Panc1 (cell line): ENCODE measurements around the gene UGT1A1. TPM values are rescaled to one million over a fixed set of nuclear protein-coding genes. Genes with fewer than 3 reads are reported as not detected.
"Not testable (repeated sequence)": the region's sequence is repeated elsewhere in the genome, so short reads cannot be mapped to it uniquely, and the experiment has no call there.

ENCODE experiments used
- ATAC-seq: fragments of 200-7000 bp; cut with Tn5 transposase; 2 replicates; pipeline ENCODE4 v1.9.1; 2020; ENCODE audit warnings: mild to moderate bottlenecking, moderate library complexity
- BruUV-seq: library from RNA; stranded (reverse); fragments of 400-500 nt; replicated peaks from 2 replicates; lab custom pipeline; 2021; lab: Mats Ljungman, UMichigan
- CTCF ChIA-PET: fragments of 300-600 bp; sonication (Branson Sonifier 250); formaldehyde crosslinking; loops from one replicate; lab custom pipeline; 2022; ENCODE audit warnings: antibody characterized with exemption; lab: Charles Lee
- POLR2A ChIA-PET: fragments of 300-600 bp; sonication (Branson Sonifier 250); formaldehyde crosslinking; loops from one replicate; lab custom pipeline; 2022; ENCODE audit warnings: antibody characterized with exemption; lab: Charles Lee
- DNase-seq: peaks from one replicate; pipeline ENCODE4 v3.0.0-alpha.2; 2010; ENCODE audit warnings: low read depth, low spot score
- H3K27ac ChIP-seq: 2 replicates; pipeline ENCODE4 v1.5.1; 2011; ENCODE audit warnings: mild to moderate bottlenecking, low read length, inconsistent platforms
- H3K27me3 ChIP-seq: fragments of 200-500 bp; sonication (Bioruptor generic); 2 replicates; pipeline ENCODE4 v1.6.0; 2014; ENCODE audit warnings: low read length, inconsistent platforms; ENCODE audit not compliant: control insufficient read depth, insufficient read depth
- H3K36me3 ChIP-seq: fragments of 200-500 bp; sonication (Bioruptor generic); 2 replicates; pipeline ENCODE4 v1.5.1; 2014; ENCODE audit warnings: inconsistent platforms, mild to moderate bottlenecking, low read length, moderate library complexity; ENCODE audit not compliant: control insufficient read depth, insufficient read depth
- H3K4me1 ChIP-seq: 2 replicates; pipeline ENCODE4 v1.5.1; 2011; ENCODE audit warnings: inconsistent platforms, mild to moderate bottlenecking, low read length, moderate library complexity; ENCODE audit not compliant: control insufficient read depth, insufficient read depth
- H3K4me3 ChIP-seq, 2 experiments: 2 replicates each; pipeline ENCODE4 v1.5.1; 2011 to 2012; ENCODE audit warnings: low read depth in 2 of 2, low read length in 2 of 2, mild to moderate bottlenecking in 2 of 2, inconsistent platforms in 1 of 2, moderate library complexity in 1 of 2
- H3K9me3 ChIP-seq: fragments of 200-500 bp; sonication (Bioruptor generic); 2 replicates; pipeline ENCODE4 v1.5.1; 2014; ENCODE audit warnings: low read depth, mild to moderate bottlenecking, inconsistent platforms, low read length, moderate library complexity; ENCODE audit not compliant: control insufficient read depth, insufficient read depth
- POLR2AphosphoS5 ChIP-seq: IDR thresholded peaks from 2 replicates; pipeline ENCODE4 v1.6.1; 2012; ENCODE audit warnings: mild to moderate bottlenecking, low read depth, low read length, moderate library complexity
- SIN3A ChIP-seq: IDR thresholded peaks from 2 replicates; pipeline ENCODE4 v1.6.1; 2012; ENCODE audit warnings: low read depth, mild to moderate bottlenecking, low read length, moderate library complexity, borderline replicate concordance; ENCODE audit not compliant: insufficient read depth
- TCF7L2 ChIP-seq: IDR thresholded peaks from 2 replicates; pipeline ENCODE4 v1.6.1; 2011; ENCODE audit warnings: mild to moderate bottlenecking, low read depth, low read length, inconsistent platforms
- in situ Hi-C: cut with HindIII; loops from 2 replicates; pipeline ENCODE4 v1.10.0; 2016; ENCODE audit warnings: low sequenced_read_pairs, low pct_unique_long_range_greater_than_20kb
- intact Hi-C: fragments of 100-400 bp; cut with micrococcal nuclease; formaldehyde crosslinking; loops from one replicate; pipeline ENCODE4 v1.10.0; 2022; ENCODE audit not compliant: unreplicated experiment
- total RNA-seq: library from RNA; stranded (reverse); gene quantifications from one replicate; pipeline ENCODE4 v1.2.1, GENCODE V29; 2021; ENCODE audit not compliant: unreplicated experiment
- TF ChIP-seq, protein P1 (sequence below), 2 experiments: IDR thresholded peaks; 2 replicates each; pipeline ENCODE4 v1.6.1; 2011 to 2012; ENCODE audit warnings: low read depth in 2 of 2, control low read depth in 1 of 2, low read length in 1 of 2, mild to moderate bottlenecking in 1 of 2, moderate library complexity in 1 of 2; ENCODE audit not compliant: insufficient read depth in 1 of 2
- TF ChIP-seq, protein P2 (sequence below): fragments of 450-650 bp; IDR thresholded peaks from 2 replicates; pipeline ENCODE4 v1.5.1; 2017; ENCODE audit warnings: mild to moderate bottlenecking

The UGT1A1 gene
- total RNA-seq, 1 experiment from 2014 or later, result not detected

DNA sequence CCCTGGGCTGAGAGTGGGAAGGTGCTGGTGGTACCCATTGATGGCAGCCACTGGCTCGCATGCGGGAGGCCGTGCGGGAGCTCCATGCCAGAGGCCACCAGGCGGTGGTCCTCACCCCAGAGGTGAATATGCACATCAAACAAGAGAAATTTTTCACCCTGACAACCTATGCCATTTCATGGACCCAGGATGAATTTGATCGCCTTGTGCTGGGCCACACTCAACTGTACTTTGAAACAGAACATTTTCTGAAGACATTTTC lies 12.9 kb upstream of the UGT1A1 start:
- ChIA-PET CTCF (no interaction called here), POLR2A (no interaction called here)
- TF ChIP-seq, protein P1, sequence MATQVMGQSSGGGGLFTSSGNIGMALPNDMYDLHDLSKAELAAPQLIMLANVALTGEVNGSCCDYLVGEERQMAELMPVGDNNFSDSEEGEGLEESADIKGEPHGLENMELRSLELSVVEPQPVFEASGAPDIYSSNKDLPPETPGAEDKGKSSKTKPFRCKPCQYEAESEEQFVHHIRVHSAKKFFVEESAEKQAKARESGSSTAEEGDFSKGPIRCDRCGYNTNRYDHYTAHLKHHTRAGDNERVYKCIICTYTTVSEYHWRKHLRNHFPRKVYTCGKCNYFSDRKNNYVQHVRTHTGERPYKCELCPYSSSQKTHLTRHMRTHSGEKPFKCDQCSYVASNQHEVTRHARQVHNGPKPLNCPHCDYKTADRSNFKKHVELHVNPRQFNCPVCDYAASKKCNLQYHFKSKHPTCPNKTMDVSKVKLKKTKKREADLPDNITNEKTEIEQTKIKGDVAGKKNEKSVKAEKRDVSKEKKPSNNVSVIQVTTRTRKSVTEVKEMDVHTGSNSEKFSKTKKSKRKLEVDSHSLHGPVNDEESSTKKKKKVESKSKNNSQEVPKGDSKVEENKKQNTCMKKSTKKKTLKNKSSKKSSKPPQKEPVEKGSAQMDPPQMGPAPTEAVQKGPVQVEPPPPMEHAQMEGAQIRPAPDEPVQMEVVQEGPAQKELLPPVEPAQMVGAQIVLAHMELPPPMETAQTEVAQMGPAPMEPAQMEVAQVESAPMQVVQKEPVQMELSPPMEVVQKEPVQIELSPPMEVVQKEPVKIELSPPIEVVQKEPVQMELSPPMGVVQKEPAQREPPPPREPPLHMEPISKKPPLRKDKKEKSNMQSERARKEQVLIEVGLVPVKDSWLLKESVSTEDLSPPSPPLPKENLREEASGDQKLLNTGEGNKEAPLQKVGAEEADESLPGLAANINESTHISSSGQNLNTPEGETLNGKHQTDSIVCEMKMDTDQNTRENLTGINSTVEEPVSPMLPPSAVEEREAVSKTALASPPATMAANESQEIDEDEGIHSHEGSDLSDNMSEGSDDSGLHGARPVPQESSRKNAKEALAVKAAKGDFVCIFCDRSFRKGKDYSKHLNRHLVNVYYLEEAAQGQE (IDR thresholded peaks at IDR 0.05; ENCODE audit: insufficient read depth in 1 of 2, low read depth in 2 of 2, low read length in 1 of 2), result no peak
- TF ChIP-seq SIN3A (no peak), POLR2AphosphoS5 (no peak), TCF7L2 (no peak)
- TF ChIP-seq, protein P2, sequence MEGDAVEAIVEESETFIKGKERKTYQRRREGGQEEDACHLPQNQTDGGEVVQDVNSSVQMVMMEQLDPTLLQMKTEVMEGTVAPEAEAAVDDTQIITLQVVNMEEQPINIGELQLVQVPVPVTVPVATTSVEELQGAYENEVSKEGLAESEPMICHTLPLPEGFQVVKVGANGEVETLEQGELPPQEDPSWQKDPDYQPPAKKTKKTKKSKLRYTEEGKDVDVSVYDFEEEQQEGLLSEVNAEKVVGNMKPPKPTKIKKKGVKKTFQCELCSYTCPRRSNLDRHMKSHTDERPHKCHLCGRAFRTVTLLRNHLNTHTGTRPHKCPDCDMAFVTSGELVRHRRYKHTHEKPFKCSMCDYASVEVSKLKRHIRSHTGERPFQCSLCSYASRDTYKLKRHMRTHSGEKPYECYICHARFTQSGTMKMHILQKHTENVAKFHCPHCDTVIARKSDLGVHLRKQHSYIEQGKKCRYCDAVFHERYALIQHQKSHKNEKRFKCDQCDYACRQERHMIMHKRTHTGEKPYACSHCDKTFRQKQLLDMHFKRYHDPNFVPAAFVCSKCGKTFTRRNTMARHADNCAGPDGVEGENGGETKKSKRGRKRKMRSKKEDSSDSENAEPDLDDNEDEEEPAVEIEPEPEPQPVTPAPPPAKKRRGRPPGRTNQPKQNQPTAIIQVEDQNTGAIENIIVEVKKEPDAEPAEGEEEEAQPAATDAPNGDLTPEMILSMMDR, result no peak
- in situ Hi-C loops (no loop called here), intact Hi-C loops (no loop called here)
- no peaks in the 10 kb centered on the region for H3K4me1 ChIP-seq
- no peaks in the 10 kb centered on the region for H3K27me3 ChIP-seq
- H3K27ac ChIP-seq, result no peak overlapping the region
- H3K36me3 ChIP-seq, result no peaks in the 10 kb centered on the region
- H3K9me3 ChIP-seq, result no peaks in the 10 kb centered on the region
- BruUV-seq, result no TSS peak
- no peak for DNase-seq
- no peak overlapping the region for H3K4me3 ChIP-seq
- no peak for ATAC-seq

- BruUV-seq, H3K4me1 ChIP-seq, H3K9me3 ChIP-seq, ATAC-seq, H3K36me3 ChIP-seq, POLR2A ChIA-PET, in situ Hi-C loops, H3K27ac ChIP-seq, H3K4me3 ChIP-seq, CTCF ChIA-PET, H3K27me3 ChIP-seq, intact Hi-C loops, DNase-seq: not testable (repeated sequence)
Observed at GRCh38 chr2:233750689-233751088, 9.4 kb upstream of the UGT1A1 start.

- intact Hi-C loops, H3K9me3 ChIP-seq, in situ Hi-C loops, CTCF ChIA-PET, BruUV-seq, DNase-seq, H3K4me1 ChIP-seq, POLR2A ChIA-PET, H3K27ac ChIP-seq, H3K27me3 ChIP-seq, H3K36me3 ChIP-seq, ATAC-seq, H3K4me3 ChIP-seq: not testable (repeated sequence)
Observed at GRCh38 chr2:233751212-233752009, 8.7 kb upstream of the UGT1A1 start.
